ENCODE results near the gene SIGLEC8. TPM values are rescaled to one million over a fixed set of nuclear protein-coding genes. Genes with fewer than 3 reads are reported as not detected.

SIGLEC8 gene
- total and polyA plus RNA-seq, 4 donors = 2.0 to 4.7 (median 3.7) TPM

GRCh38 chr19:51477344-51477743 lies 19.1 kb upstream of the SIGLEC8 start:
- H3K4me3 ChIP-seq (ENCODE audit: low read depth, low read length) = no peak overlapping the region
- H3K9me3 ChIP-seq (ENCODE audit: control insufficient read depth, insufficient read depth, low read length) = no peaks in the 10 kb centered on the region
- DNase-seq (ENCODE audit: low read depth in 4 of 6, low spot score in 6 of 6) = no peak
- WGBS (ENCODE audit: insufficient coverage) = 62% methylated on average over 3 of the region's 5 CpGs
- H3K4me1 ChIP-seq (ENCODE audit: control insufficient read depth, insufficient read depth, low read length) = no peaks in the 10 kb centered on the region
- no peak overlapping the region for H3K27ac ChIP-seq (ENCODE audit: low read depth, low read length)
- H3K27me3 ChIP-seq (ENCODE audit: control insufficient read depth, insufficient read depth, low read length) = peaks cover 19% of the 10 kb centered on the region
- no peaks in the 10 kb centered on the region for H3K36me3 ChIP-seq (ENCODE audit: control insufficient read depth, insufficient read depth, low read length)

DNA sequence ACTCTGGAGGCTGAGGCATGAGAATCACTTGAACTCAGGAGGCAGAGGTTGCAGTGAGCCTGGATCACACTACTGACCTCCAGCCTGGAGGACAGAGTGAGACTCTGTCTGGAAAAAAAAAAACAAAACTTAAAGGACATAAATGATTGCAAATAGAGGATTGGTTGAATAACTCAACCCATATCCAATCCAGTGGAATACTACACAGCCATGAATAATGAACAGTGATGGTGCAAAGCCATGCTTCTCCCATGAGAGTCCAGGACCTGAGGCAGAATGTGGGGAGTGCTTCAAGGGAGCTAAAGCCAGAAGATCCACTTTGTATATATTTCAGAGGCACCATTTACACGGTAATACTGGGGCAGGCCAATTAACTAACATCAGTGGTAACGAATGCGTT lies 17.9 kb upstream of the SIGLEC8 start:
- no peaks in the 10 kb centered on the region for H3K9me3 ChIP-seq (ENCODE audit: control insufficient read depth, insufficient read depth, low read length)
- no CpG with 5 or more reads among the region's 3 CpGs for WGBS (ENCODE audit: insufficient coverage)
- no peak for DNase-seq (ENCODE audit: low read depth in 4 of 6, low spot score in 6 of 6)
- H3K27ac ChIP-seq (ENCODE audit: low read depth, low read length) = no peak overlapping the region
- no peaks in the 10 kb centered on the region for H3K36me3 ChIP-seq (ENCODE audit: control insufficient read depth, insufficient read depth, low read length)
- peaks cover 19% of the 10 kb centered on the region for H3K27me3 ChIP-seq (ENCODE audit: control insufficient read depth, insufficient read depth, low read length)
- H3K4me1 ChIP-seq (ENCODE audit: control insufficient read depth, insufficient read depth, low read length) = no peaks in the 10 kb centered on the region
- H3K4me3 ChIP-seq (ENCODE audit: low read depth, low read length) = no peak overlapping the region

- no peaks in the 10 kb centered on the region for H3K36me3 ChIP-seq (ENCODE audit: control insufficient read depth, insufficient read depth, low read length)
- 38% methylated on average over 3 of the region's 7 CpGs for whole genome bisulfite sequencing (ENCODE audit: insufficient coverage)
These were observed 14.9 kb upstream of the SIGLEC8 start for GRCh38 chr19:51473009-51473707.

GRCh38 chr19:51472607-51473006 lies 14.4 kb upstream of the SIGLEC8 start:
- peaks cover 15% of the 10 kb centered on the region for H3K27me3 ChIP-seq (ENCODE audit: control insufficient read depth, insufficient read depth, low read length)
- no CpG with 5 or more reads among the region's 4 CpGs for WGBS (ENCODE audit: insufficient coverage)
- no peak for DNase-seq (ENCODE audit: low read depth in 4 of 6, low spot score in 6 of 6)

More at GRCh38 chr19:51473009-51473707, 14.9 kb upstream of the SIGLEC8 start:
- peak; percentile 5 to 70 (median 18) for DNase-seq (ENCODE audit: low read depth in 4 of 6, low spot score in 6 of 6)
- Histone ChIP-seq H3K9me3 (ENCODE audit: control insufficient read depth, insufficient read depth, low read length) (no peaks in the 10 kb centered on the region), H3K27me3 (ENCODE audit: control insufficient read depth, insufficient read depth, low read length) (peaks cover 14% of the 10 kb centered on the region), H3K4me3 (ENCODE audit: low read depth, low read length) (no peak overlapping the region), H3K27ac (ENCODE audit: low read depth, low read length) (no peak overlapping the region), H3K4me1 (ENCODE audit: control insufficient read depth, insufficient read depth, low read length) (no peaks in the 10 kb centered on the region)

GRCh38 chr19:51471527-51471926 lies 13.3 kb upstream of the SIGLEC8 start:
- no peak overlapping the region for H3K4me3 ChIP-seq (ENCODE audit: low read depth, low read length)
- H3K27me3 ChIP-seq (ENCODE audit: control insufficient read depth, insufficient read depth, low read length) = peaks cover 15% of the 10 kb centered on the region
- no peak overlapping the region for H3K27ac ChIP-seq (ENCODE audit: low read depth, low read length)
- no peaks in the 10 kb centered on the region for H3K9me3 ChIP-seq (ENCODE audit: control insufficient read depth, insufficient read depth, low read length)
- H3K4me1 ChIP-seq (ENCODE audit: control insufficient read depth, insufficient read depth, low read length) = no peaks in the 10 kb centered on the region
- DNase-seq (ENCODE audit: low read depth in 4 of 6, low spot score in 6 of 6) = no peak
- H3K36me3 ChIP-seq (ENCODE audit: control insufficient read depth, insufficient read depth, low read length) = no peaks in the 10 kb centered on the region
- no CpG with 5 or more reads among the region's 1 CpG for WGBS (ENCODE audit: insufficient coverage)

More at GRCh38 chr19:51472607-51473006, 14.4 kb upstream of the SIGLEC8 start:
- H3K4me1 ChIP-seq (ENCODE audit: control insufficient read depth, insufficient read depth, low read length) = no peaks in the 10 kb centered on the region
- H3K9me3 ChIP-seq (ENCODE audit: control insufficient read depth, insufficient read depth, low read length) = no peaks in the 10 kb centered on the region
- H3K4me3 ChIP-seq (ENCODE audit: low read depth, low read length) = no peak overlapping the region
- H3K27ac ChIP-seq (ENCODE audit: low read depth, low read length) = no peak overlapping the region
- H3K36me3 ChIP-seq (ENCODE audit: control insufficient read depth, insufficient read depth, low read length) = no peaks in the 10 kb centered on the region

- Histone ChIP-seq H3K27ac (ENCODE audit: low read depth, low read length) (no peak overlapping the region), H3K9me3 (ENCODE audit: control insufficient read depth, insufficient read depth, low read length) (no peaks in the 10 kb centered on the region), H3K4me1 (ENCODE audit: control insufficient read depth, insufficient read depth, low read length) (no peaks in the 10 kb centered on the region), H3K36me3 (ENCODE audit: control insufficient read depth, insufficient read depth, low read length) (no peaks in the 10 kb centered on the region), H3K27me3 (ENCODE audit: control insufficient read depth, insufficient read depth, low read length) (peaks cover 15% of the 10 kb centered on the region), H3K4me3 (ENCODE audit: low read depth, low read length) (no peak overlapping the region)
- no peak for DNase-seq (ENCODE audit: low read depth in 4 of 6, low spot score in 6 of 6)
- no CpG with 5 or more reads among the region's 9 CpGs for WGBS (ENCODE audit: insufficient coverage)
These were observed 12.7 kb upstream of the SIGLEC8 start for GRCh38 chr19:51470966-51471365.

DNA sequence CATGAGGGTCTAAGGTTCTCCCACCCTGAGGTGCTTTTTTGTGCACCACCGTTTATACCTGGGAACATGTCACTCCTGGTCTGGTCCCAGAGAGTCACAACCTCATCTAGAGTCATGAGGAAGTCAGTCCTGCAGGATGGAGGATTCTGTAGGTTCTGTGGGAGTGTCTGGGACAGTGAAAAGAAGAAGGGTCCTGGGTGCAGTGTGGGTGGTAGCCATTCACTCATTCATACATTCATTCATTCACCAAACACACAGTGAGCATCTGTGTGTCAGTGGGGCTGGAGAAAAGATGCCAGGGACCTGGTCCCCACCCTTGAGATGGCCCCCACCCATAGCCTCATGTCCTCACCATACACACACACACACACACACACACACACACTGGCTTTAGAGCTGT lies 11.4 kb upstream of the SIGLEC8 start:
- H3K27me3 ChIP-seq (ENCODE audit: control insufficient read depth, insufficient read depth, low read length) = peaks cover 13% of the 10 kb centered on the region
- H3K9me3 ChIP-seq (ENCODE audit: control insufficient read depth, insufficient read depth, low read length) = no peaks in the 10 kb centered on the region
- H3K27ac ChIP-seq (ENCODE audit: low read depth, low read length) = no peak overlapping the region
- no peaks in the 10 kb centered on the region for H3K4me1 ChIP-seq (ENCODE audit: control insufficient read depth, insufficient read depth, low read length)
- H3K36me3 ChIP-seq (ENCODE audit: control insufficient read depth, insufficient read depth, low read length) = no peaks in the 10 kb centered on the region
- no peak for DNase-seq (ENCODE audit: low read depth in 4 of 6, low spot score in 6 of 6)
- no peak overlapping the region for H3K4me3 ChIP-seq (ENCODE audit: low read depth, low read length)
- WGBS (ENCODE audit: insufficient coverage) = 64% methylated on average over 1 of the region's 1 CpG

- Histone ChIP-seq H3K36me3 (ENCODE audit: control insufficient read depth, insufficient read depth, low read length) (no peaks in the 10 kb centered on the region), H3K27ac (ENCODE audit: low read depth, low read length) (no peak overlapping the region), H3K27me3 (ENCODE audit: control insufficient read depth, insufficient read depth, low read length) (peaks cover 11% of the 10 kb centered on the region), H3K4me3 (ENCODE audit: low read depth, low read length) (no peak overlapping the region), H3K9me3 (ENCODE audit: control insufficient read depth, insufficient read depth, low read length) (no peaks in the 10 kb centered on the region), H3K4me1 (ENCODE audit: control insufficient read depth, insufficient read depth, low read length) (no peaks in the 10 kb centered on the region)
- DNase-seq (ENCODE audit: low read depth in 4 of 6, low spot score in 6 of 6) = no peak
- 60% methylated on average over 1 of the region's 4 CpGs for WGBS (ENCODE audit: insufficient coverage)
These were observed 10.9 kb upstream of the SIGLEC8 start for GRCh38 chr19:51469162-51469561.

DNA sequence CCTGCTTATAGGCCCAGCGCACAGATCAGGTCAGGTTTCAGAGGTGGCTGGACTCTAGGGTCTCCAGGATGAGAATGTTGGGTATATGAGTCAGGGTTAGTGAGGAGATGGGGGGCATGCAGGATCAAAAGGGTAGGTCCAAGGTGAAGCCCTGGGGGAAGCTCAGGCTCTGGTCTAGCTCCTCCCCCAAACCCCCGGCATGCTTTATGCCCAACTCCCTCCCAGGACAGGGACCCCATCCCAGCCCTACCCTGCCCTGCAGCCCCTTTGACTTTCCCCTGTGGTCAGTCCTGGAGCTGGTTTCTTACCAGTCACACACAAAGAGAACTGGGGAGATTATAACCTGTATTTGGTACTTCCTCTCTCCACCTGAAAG lies 10.3 kb upstream of the SIGLEC8 start:
- WGBS (ENCODE audit: insufficient coverage) = 82% methylated on average over 1 of the region's 2 CpGs
- DNase-seq (ENCODE audit: low read depth in 4 of 6, low spot score in 6 of 6) = no peak
- Histone ChIP-seq H3K4me3 (ENCODE audit: low read depth, low read length) (no peak overlapping the region), H3K9me3 (ENCODE audit: control insufficient read depth, insufficient read depth, low read length) (no peaks in the 10 kb centered on the region), H3K27me3 (ENCODE audit: control insufficient read depth, insufficient read depth, low read length) (peaks cover 10% of the 10 kb centered on the region), H3K27ac (ENCODE audit: low read depth, low read length) (no peak overlapping the region), H3K36me3 (ENCODE audit: control insufficient read depth, insufficient read depth, low read length) (no peaks in the 10 kb centered on the region), H3K4me1 (ENCODE audit: control insufficient read depth, insufficient read depth, low read length) (no peaks in the 10 kb centered on the region)

- Histone ChIP-seq H3K27me3 (ENCODE audit: control insufficient read depth, insufficient read depth, low read length) (peaks cover 5% of the 10 kb centered on the region), H3K36me3 (ENCODE audit: control insufficient read depth, insufficient read depth, low read length) (no peaks in the 10 kb centered on the region), H3K9me3 (ENCODE audit: control insufficient read depth, insufficient read depth, low read length) (no peaks in the 10 kb centered on the region), H3K27ac (ENCODE audit: low read depth, low read length) (no peak overlapping the region), H3K4me1 (ENCODE audit: control insufficient read depth, insufficient read depth, low read length) (no peaks in the 10 kb centered on the region), H3K4me3 (ENCODE audit: low read depth, low read length) (no peak overlapping the region)
- WGBS (ENCODE audit: insufficient coverage) = 80% methylated on average over 2 of the region's 4 CpGs
- no peak for DNase-seq (ENCODE audit: low read depth in 4 of 6, low spot score in 6 of 6)
These were observed 9.8 kb upstream of the SIGLEC8 start for GRCh38 chr19:51467864-51468544.

All from spinal cord (tissue), 10 donors.